Melanocyte of skin (primary cell): ENCODE data around the gene KREMEN2. TPM values are rescaled to one million over a fixed set of nuclear protein-coding genes. Genes with fewer than 3 reads are reported as not detected.

Source experiments
- small RNA-seq, 2 donors: library from RNA; depleted of rRNA; stranded (forward); fragments of <200 nt; gene quantifications; one replicate each; pipeline ENCODE3, GENCODE V24; 2012
- total RNA-seq, 2 donors: library from RNA; depleted of rRNA; stranded (reverse); fragments of >200 nt; gene quantifications; 2 replicates each; pipeline ENCODE4 v1.2.3, GENCODE V29; 2012

The KREMEN2 gene, protein sequence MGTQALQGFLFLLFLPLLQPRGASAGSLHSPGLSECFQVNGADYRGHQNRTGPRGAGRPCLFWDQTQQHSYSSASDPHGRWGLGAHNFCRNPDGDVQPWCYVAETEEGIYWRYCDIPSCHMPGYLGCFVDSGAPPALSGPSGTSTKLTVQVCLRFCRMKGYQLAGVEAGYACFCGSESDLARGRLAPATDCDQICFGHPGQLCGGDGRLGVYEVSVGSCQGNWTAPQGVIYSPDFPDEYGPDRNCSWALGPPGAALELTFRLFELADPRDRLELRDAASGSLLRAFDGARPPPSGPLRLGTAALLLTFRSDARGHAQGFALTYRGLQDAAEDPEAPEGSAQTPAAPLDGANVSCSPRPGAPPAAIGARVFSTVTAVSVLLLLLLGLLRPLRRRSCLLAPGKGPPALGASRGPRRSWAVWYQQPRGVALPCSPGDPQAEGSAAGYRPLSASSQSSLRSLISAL
- under 1 TPM; 0.33 to 0.34 TPM for total RNA-seq

GRCh38 chr16:2963723-2964474, at the start of gene KREMEN2:
KREMEN2 (plus strand) TSS chr16:2964275; CDS start chr16:2964521, 246 bp downstream.

DNA sequence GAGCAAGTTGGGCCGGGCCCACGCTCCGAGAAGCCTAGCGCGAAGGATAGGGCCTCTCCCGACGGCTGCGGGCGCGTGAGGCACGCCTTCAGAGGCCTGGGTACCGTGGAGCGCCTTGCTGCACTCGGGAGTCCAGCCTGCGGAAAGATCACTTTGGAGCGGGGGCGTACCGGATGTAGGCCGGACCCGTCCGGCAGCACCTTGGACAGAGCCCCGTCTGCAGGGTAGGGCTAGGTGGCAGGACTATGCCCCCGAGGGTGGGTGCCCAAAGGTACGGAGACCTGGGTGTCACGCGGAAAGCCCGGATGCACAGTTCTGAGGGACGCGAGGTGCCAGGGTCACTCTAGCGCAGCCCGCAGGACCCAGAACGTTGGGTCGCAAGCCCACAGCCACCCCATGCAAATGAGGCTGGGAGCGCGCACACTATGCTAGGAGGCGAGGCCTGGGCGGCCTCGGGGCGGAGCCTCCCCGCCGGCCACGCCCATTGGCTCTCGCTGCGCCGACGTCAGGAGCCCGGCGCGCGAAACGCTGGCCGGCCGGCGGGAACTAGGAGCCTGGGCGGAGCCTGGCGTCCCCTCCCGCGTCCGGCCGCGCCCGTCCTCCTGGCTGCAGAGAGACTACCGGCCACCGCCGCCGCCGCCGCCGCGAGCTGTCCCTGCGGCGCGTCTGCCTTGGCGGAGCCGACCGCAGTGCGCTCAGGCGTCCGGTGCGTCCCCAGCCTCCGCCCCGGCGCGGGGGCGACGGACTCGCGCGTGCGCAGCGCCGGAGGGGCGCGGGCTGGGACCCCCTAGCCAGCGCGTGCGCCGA, 4.9 kb downstream of the KREMEN2 start, which contains the start of gene PAQR4:
TSS of gene PAQR4 (plus strand) at position 611 of the 807 bp plus-strand sequence. CDS start 327 bp downstream, outside the sequence.

DNA sequence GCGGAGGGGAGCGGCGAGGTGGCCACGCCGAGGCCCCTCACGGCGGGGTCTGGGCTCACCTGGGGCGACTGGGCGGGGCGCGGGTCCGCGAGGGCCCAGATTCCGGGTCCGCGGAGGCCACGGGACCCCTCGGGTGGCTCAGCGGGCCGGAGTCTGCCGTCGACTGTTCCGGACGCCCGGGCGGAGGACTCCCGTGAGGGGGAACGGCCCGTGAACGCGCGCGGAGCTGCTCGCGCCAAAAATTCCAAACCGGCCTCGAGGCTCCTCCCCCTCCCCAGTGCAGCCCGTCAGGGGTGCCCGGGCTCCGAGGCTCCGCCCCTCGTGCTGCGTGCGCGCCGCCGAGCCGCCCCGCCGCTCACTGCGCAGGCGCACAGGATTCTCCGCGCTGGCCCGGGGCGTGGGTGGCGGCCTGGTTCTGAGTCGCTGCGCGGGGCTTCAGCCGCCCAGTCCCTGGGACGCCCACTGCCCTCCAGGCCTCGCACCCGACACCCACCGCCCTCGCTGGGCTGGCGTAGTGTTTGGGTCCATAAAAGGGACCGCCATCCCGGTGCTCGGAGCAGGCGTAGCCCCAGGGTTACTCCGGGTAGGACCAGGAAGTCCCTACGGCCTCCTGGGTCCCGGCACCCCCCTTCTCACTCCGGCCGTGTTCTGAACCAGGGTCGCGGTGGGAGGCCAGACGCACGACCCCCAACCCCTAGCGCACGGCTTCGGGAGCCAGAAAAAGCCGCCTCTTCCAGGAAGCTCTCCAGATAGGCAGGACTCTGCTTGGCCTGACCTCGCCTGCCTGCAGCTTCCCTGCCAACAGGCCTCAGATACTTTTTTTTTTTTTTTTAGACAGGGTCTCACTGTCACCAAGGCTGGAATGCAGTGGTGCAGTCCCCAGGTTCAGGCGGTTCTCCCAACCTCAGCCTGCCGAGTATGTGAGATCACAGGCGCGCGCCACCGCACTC, 16.4 kb downstream of the KREMEN2 start, which contains the start of gene PKMYT1:
TSS of gene PKMYT1 (minus strand) at position 220 of the 950 bp plus-strand sequence. CDS start 789 bp downstream, outside the sequence.

GRCh38 chr16:3012828-3013420, 48.8 kb downstream of the KREMEN2 start, which contains the start of gene CLDN9:
CLDN9 (plus strand) TSS chr16:3012923; CDS start chr16:3013363, 440 bp downstream.

Small RNAs within 50 kb of the gene (small RNA-seq; reads per million reads assigned to genes)
- gene LINC00514 = 0 reads per million in 2 donors

Other genes starting within 250 kb of the KREMEN2 start
- gene PRSS27, start 244.1 kb upstream of the KREMEN2 start, total RNA-seq = 1 to 10 TPM in 1 of 2 donors, under 1 TPM in 1; 1.00 to 1.4 TPM
- gene SRRM2, start 211.6 kb upstream of the KREMEN2 start, total RNA-seq = 10 to 100 TPM; 61.9 to 73.0 TPM
- 100 to 1,000 TPM; 238 TPM for gene ELOB, start 187.0 kb upstream of the KREMEN2 start, total RNA-seq
- gene PRSS33, start 176.7 kb upstream of the KREMEN2 start, total RNA-seq = not detected
- not detected for gene PRSS41, start 165.8 kb upstream of the KREMEN2 start, total RNA-seq
- gene PRSS21, start 147.0 kb upstream of the KREMEN2 start, total RNA-seq = 1 to 10 TPM in 1 of 2 donors, not detected in 1; 1.4 TPM
- not detected for gene ZG16B, start 134.0 kb upstream of the KREMEN2 start, total RNA-seq
- not detected for gene PRSS22, start 106.1 kb upstream of the KREMEN2 start, total RNA-seq
- gene FLYWCH2, start 81.1 kb upstream of the KREMEN2 start, total RNA-seq = 10 to 100 TPM; 47.8 to 57.6 TPM
- 100 to 1,000 TPM in 1 of 2 donors, 10 to 100 TPM in 1; 54.6 to 113 TPM for gene FLYWCH1, start 52.3 kb upstream of the KREMEN2 start, total RNA-seq
- gene PAQR4, start 5.1 kb downstream of the KREMEN2 start, total RNA-seq = 10 to 100 TPM in 1 of 2 donors, 1 to 10 TPM in 1; 9.6 to 22.0 TPM
- 10 to 100 TPM; 16.5 to 52.3 TPM for gene PKMYT1, start 16.2 kb downstream of the KREMEN2 start, total RNA-seq
- gene CLDN9, start 48.6 kb downstream of the KREMEN2 start, total RNA-seq = not detected
- gene CLDN6, start 53.9 kb downstream of the KREMEN2 start, total RNA-seq = not detected
- 10 to 100 TPM; 16.9 to 35.6 TPM for gene TNFRSF12A, start 56.1 kb downstream of the KREMEN2 start, total RNA-seq
- gene HCFC1R1, start 59.7 kb downstream of the KREMEN2 start, total RNA-seq = 10 to 100 TPM; 11.7 to 19.6 TPM
- gene THOC6, start 59.8 kb downstream of the KREMEN2 start, total RNA-seq = 10 to 100 TPM; 24.0 to 25.5 TPM
- gene BICDL2, start 72.7 kb downstream of the KREMEN2 start, total RNA-seq = not detected
- gene MMP25, start 82.3 kb downstream of the KREMEN2 start, total RNA-seq = under 1 TPM; under 0.01 to 1.00 TPM
- gene IL32, start 101.4 kb downstream of the KREMEN2 start, total RNA-seq = 1 to 10 TPM in 1 of 2 donors, not detected in 1; 6.2 TPM
- gene ZSCAN10, start 135.0 kb downstream of the KREMEN2 start, total RNA-seq = not detected
- 10 to 100 TPM; 17.6 to 18.2 TPM for gene ZNF205, start 148.3 kb downstream of the KREMEN2 start, total RNA-seq
- 1 to 10 TPM; 7.0 to 7.9 TPM for gene ZNF213, start 170.8 kb downstream of the KREMEN2 start, total RNA-seq
- gene OR1F1, start 223.9 kb downstream of the KREMEN2 start, total RNA-seq = not detected